Caki2 (cell line): ENCODE data around the gene KCNC2. TPM values are rescaled to one million over a fixed set of nuclear protein-coding genes. Genes with fewer than 3 reads are reported as not detected.
A peak's percentile ranks its signal among the peaks of the same experiment; 100 is the strongest.
"Not testable (repeated sequence)": the region's sequence is repeated elsewhere in the genome, so short reads cannot be mapped to it uniquely, and the experiment has no call there.

Experiments used
- DNase-seq: peaks from one replicate; pipeline ENCODE4 v3.0.0-alpha.2; 2015; ENCODE audit warnings: low read depth
- in situ Hi-C: cut with HindIII; loops from 2 replicates; pipeline ENCODE4 v1.10.0; 2016; ENCODE audit warnings: low sequenced_read_pairs, low pct_unique_long_range_greater_than_20kb, mixed read lengths
- total RNA-seq: library from RNA; depleted of rRNA; stranded (reverse); fragments of >200 nt; shearing (Covaris generic); gene quantifications from 2 replicates; pipeline ENCODE4 v1.2.3, GENCODE V29; 2014; ENCODE audit warnings: low replicate concordance; rRNA removed

The KCNC2 gene
- not detected in 2 replicates for total RNA-seq

GRCh38 chr12:75209812-75210138, at the start of gene KCNC2:
Gene KCNC2, minus strand, starts transcription at chr12:75209839.
- in situ Hi-C loops = no loop called here

DNA sequence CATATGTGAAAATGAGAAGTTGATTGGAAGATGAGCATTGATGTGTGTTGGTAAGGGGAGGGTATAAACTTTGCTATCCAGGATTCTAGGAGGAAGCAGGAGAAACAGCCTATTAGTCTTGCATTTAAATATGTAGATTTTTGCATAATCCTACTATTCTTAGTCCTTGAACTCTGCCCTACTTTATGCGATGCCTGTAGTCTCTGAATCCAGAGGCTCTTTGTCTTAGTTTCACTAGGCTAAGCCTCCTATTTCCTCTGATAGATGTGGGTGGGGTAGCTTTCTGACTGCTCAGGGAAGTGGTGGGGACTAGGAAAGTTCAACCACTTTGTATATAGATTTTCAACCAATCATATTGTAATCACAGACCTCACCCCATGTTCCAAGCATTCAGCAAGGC, 49.5 kb upstream of the KCNC2 start:
- no peak for DNase-seq
- in situ Hi-C loops = no loop called here

More at GRCh38 chr12:75209812-75210138, at the start of gene KCNC2:
- no peak for DNase-seq

- in situ Hi-C loops = no loop called here
- no peak for DNase-seq
Measured at GRCh38 chr12:75257510-75257909, 47.9 kb upstream of the KCNC2 start.

DNA sequence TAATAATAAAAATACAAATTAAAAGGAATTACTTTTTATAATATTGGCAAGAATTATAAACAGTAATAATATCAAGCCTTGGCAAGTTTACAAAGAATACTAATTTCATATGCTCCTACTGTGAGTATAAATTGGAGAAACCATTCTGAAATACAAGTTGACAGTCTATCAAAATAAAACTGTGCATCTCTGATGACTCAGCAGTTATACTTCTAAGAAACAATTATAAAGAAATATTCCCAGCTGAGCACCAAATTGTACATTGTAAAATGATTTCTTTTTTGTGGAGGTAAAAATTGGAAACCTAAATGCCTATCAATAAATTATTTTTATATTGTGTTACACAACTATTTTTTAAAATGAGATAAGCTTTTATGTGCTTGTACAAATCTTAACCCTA, 35.5 kb upstream of the KCNC2 start:
- in situ Hi-C loops = no loop called here

GRCh38 chr12:75239987-75240386, 30.3 kb upstream of the KCNC2 start:
- no peak for DNase-seq
- in situ Hi-C loops = no loop called here

More for the DNA sequence above, 35.5 kb upstream of the KCNC2 start:
- DNase-seq = no peak

DNA sequence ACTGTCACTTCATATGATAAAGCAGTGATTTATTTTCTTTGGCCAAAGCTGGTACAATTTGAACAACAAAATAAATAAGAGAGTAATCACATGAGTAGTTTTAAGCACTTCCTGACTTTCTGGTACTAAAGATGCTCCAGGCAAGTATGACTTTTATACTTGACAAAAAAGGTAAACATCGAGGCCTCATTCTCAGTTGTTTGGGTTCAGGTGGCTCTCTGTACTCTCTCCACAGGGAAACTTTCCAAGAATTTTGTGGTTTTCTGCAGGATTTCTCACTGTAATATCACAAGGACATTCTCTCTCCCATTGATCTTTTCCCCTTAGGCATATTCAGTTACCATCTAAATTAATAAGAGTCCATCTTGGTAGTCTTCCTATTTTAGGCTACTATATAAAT, 26.6 kb upstream of the KCNC2 start:
- in situ Hi-C loops = no loop called here
- DNase-seq = peak; percentile 12

- in situ Hi-C loops = no loop called here
Measured at GRCh38 chr12:75227132-75227531, 17.5 kb upstream of the KCNC2 start.

GRCh38 chr12:75212072-75212471, 2.4 kb upstream of the KCNC2 start:
- in situ Hi-C loops = no loop called here
- DNase-seq = no peak

More at GRCh38 chr12:75227132-75227531, 17.5 kb upstream of the KCNC2 start:
- DNase-seq = no peak

DNA sequence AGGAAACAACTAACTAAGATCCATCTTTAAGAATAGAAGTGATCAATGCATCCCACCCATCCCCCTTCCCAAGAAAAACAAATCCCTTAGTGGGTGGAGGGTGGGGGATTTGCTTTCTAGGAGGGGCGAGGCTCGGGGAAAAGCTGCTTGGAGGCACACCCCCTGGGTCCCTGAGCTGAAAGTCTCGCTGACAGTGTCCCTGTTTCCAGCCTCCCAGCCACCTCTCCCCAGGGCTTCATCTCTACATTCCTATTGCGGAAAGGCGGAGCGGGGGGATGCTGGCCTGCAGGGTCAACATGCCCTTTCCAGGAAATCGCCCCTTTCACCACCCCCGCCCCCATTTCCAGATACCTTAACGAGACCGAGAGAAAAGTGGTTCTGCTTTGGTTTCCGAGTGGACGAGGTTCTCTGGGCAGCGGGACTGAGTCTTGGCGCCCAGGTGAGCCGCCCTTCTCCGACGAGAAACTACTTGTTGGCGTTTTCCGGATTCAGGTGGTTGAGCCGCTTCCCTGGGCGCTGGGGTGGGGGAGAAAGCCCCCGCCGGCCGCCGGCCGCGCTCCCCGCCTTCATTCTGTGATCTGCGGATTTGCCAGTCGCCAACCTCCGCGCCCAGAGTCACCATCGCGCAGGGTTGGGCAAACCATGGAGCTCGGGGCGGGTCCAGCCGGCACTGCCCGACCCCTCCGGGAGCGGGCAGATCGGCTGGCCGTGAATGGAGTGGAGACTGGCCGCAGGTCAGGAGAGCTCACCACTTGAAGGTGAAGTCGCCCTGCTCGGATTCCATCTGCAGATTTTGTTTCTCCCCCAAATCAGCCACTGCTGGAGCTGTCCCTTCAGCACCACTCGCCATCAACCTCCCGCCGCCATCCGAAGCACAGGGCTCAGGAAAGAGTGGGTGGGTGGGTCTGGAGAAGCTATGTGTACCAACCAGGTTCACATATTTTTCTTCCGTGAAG, 505 bp downstream of the KCNC2 start:
- in situ Hi-C loops = no loop called here
- DNase-seq = no peak

DNA sequence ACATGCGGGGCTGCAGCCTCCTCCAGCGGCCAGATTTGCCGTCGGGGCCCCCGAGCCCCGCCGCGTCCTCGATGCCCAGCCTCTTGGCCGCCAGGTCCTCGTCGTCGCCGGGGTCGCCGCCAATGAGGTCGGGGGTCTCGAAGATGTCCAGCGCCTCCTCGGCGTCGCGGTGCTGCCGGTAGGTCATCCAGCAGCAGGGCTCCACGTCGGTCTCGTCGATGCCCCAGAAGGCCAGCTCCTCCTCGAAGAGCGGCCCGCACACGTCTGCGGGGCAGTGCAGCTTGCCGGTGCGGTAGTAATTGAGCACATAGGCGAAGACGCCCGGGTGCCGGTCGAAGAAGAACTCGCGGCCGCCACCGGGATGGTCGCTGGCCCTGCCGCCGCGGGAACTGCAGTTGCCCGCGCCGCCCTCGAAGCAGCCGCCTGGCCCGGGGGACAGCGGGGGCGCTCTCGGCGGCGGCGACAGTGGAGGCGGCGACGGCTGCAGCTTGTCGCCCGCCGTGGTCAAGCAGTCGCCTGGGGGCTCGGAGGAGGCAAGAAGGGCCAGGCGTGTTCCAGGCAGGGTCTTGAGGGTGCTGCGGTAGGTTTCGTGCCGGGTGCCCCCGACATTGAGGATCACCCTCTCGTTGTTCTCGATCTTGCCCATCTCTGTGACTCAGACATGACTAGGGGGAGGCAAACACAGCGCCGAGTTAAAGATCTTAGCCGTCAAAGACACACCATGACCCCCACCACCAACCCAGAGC, 2.1 kb downstream of the KCNC2 start:
- in situ Hi-C loops = no loop called here
- no peak for DNase-seq

DNA sequence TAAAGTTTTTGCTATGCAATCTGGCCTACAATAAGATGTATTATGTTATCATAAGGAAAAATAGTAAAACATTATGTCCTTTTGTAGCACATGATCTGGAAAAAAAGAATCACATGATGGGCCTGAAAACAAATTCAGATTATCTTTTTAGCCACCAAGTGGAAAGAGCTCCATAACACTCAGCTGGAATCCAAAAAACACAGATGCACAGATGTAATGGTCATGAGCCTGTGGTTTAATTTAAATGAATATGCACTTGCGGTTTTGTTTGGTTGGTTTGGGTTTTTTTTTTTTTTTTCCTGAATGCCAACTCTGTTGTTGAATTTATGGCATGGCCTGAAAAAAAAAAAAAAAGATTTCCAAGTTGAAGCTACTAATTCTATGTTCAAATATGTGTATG, 4.1 kb downstream of the KCNC2 start:
- no peak for DNase-seq
- in situ Hi-C loops = no loop called here

- in situ Hi-C loops = no loop called here
- DNase-seq = peak; percentile 14
Measured at GRCh38 chr12:75196865-75197264, 12.8 kb downstream of the KCNC2 start.

- in situ Hi-C loops = no loop called here
- DNase-seq = no peak
Measured at GRCh38 chr12:75196408-75196807, 13.2 kb downstream of the KCNC2 start.

GRCh38 chr12:75194250-75194649, 15.4 kb downstream of the KCNC2 start:
- no peak for DNase-seq
- in situ Hi-C loops = no loop called here

DNA sequence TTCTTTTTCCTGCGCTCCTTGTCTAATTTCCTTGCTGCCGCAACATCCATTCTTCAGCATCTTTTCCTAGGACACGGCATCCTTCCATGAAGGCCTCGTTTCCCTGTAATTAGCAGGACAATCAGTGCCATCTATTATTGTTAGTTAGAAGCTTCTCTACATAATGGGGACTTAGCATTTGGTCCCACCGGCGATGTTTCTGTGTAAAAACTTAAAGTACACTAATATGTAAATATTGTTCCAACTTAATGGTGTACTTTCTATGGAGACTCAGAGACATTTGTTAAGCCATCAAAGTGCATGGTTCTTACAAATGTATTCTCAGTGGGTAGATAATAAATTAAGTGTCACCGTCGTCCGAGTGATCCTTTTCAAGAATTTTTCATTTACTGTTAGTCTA, 17.4 kb downstream of the KCNC2 start:
- in situ Hi-C loops = no loop called here
- no peak for DNase-seq

GRCh38 chr12:75190846-75191245, 18.8 kb downstream of the KCNC2 start:
- in situ Hi-C loops = no loop called here
- no peak for DNase-seq

DNA sequence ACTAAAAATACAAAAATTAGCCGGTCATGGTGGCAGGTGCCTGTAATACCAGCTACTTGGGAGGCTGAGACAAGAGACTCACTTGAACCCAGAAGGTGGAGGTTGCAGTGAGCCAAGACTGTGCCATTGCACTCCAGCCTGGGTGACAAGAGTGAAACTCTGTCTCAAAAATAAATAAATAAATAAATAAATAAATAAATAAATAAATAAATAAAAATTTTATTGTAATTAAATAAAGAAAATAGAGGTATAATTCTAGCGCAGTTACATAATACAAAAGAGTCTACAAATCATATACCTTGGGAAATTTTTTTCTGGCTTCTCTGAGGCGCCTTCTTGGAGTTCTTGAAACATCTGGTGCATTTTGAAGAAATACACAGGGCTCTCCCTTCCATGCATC, 23.8 kb downstream of the KCNC2 start:
- DNase-seq, in situ Hi-C loops: not testable (repeated sequence)

- in situ Hi-C loops = no loop called here
- no peak for DNase-seq
Measured at GRCh38 chr12:75184516-75184915, 25.1 kb downstream of the KCNC2 start.

GRCh38 chr12:75183967-75184366, 25.7 kb downstream of the KCNC2 start:
- no peak for DNase-seq
- in situ Hi-C loops = no loop called here
